Smooth muscle cell (in vitro differentiated cells): ENCODE measurements around the gene IL10. TPM values are rescaled to one million over a fixed set of nuclear protein-coding genes. Genes with fewer than 3 reads are reported as not detected.

Source experiments
- DNase-seq: peaks from one replicate; lab custom pipeline; 2025; ENCODE audit not compliant: unreplicated experiment; lab: John Stamatoyannopoulos, UW
- H2AFZ ChIP-seq: fragments of 200-600 bp; sonication (generic); 2 replicates; pipeline ENCODE4 v1.6.0; 2016; ENCODE audit warnings: antibody characterized with exemption, low read depth, mild to moderate bottlenecking
- H3F3A ChIP-seq: fragments of 200-600 bp; sonication (generic); 2 replicates; pipeline ENCODE4 v1.6.0; 2017; ENCODE audit warnings: antibody characterized with exemption, low read depth
- H3K27ac ChIP-seq: fragments of 200-600 bp; sonication (generic); 2 replicates; pipeline ENCODE4 v1.5.1; 2016; ENCODE audit warnings: low read depth, mild to moderate bottlenecking
- H3K27me3 ChIP-seq: fragments of 200-600 bp; sonication (generic); 2 replicates; pipeline ENCODE4 v1.6.1; 2016; ENCODE audit warnings: low read depth, mild to moderate bottlenecking
- H3K36me3 ChIP-seq: fragments of 200-600 bp; sonication (generic); 2 replicates; pipeline ENCODE4 v1.5.1; 2016; ENCODE audit warnings: low read depth
- H3K4me1 ChIP-seq: fragments of 200-600 bp; sonication (generic); 2 replicates; pipeline ENCODE4 v1.5.1; 2016; ENCODE audit warnings: low read depth
- H3K4me2 ChIP-seq: fragments of 200-600 bp; sonication (generic); 2 replicates; pipeline ENCODE4 v1.6.0; 2016; ENCODE audit warnings: mild to moderate bottlenecking
- H3K4me3 ChIP-seq: fragments of 200-600 bp; sonication (generic); 2 replicates; pipeline ENCODE4 v1.5.1; 2016; ENCODE audit warnings: mild to moderate bottlenecking
- H3K79me2 ChIP-seq: fragments of 200-600 bp; sonication (generic); 2 replicates; pipeline ENCODE4 v1.6.0; 2016; ENCODE audit warnings: low read depth, mild to moderate bottlenecking
- H3K9ac ChIP-seq: fragments of 200-600 bp; sonication (generic); 2 replicates; pipeline ENCODE4 v1.6.0; 2016; ENCODE audit warnings: low read depth
- H3K9me3 ChIP-seq: fragments of 200-600 bp; sonication (generic); replicated peaks from 2 replicates; pipeline ENCODE4 v1.5.1; 2016; ENCODE audit warnings: low read depth
- H4K20me1 ChIP-seq: fragments of 200-600 bp; sonication (generic); 2 replicates; pipeline ENCODE4 v1.6.0; 2016; ENCODE audit warnings: low read depth
- CTCF ChIP-seq: fragments of 200-600 bp; sonication (generic); IDR thresholded peaks from 2 replicates; pipeline ENCODE4 v1.5.1; 2017; ENCODE audit warnings: borderline replicate concordance, mild to moderate bottlenecking, antibody characterized with exemption; ENCODE audit not compliant: insufficient read depth, poor library complexity, severe bottlenecking
- WGBS: methylation state at CpG from one replicate; pipeline ENCODE4 v1.1.7; 2016; ENCODE audit warnings: low lambda C conversion rate; 5-methylcytosine and 5-hydroxymethylcytosine counted together
- polyA plus RNA-seq: library from polyadenylated mRNA; unstranded; fragments of >200 nt; fragmentation: Nextera tagmentation; extraction: Ambion mirVana; gene quantifications from 2 replicates; pipeline ENCODE4 v1.2.1, GENCODE V29; 2016
- total RNA-seq: library from RNA; depleted of rRNA; stranded (reverse); fragments of >200 nt; gene quantifications from 2 replicates; pipeline ENCODE4 v1.2.3, GENCODE V29; 2014

The IL10 gene
- total and polyA plus RNA-seq, 2 experiments from 2014 or later = 1.2 to 2.2 TPM

- Histone ChIP-seq H3K79me2 (peaks cover 98% of the 10 kb centered on the region), H3F3A (no peaks in the 10 kb centered on the region), H3K9ac (no peak overlapping the region), H3K9me3 (no peaks in the 10 kb centered on the region), H3K36me3 (no peaks in the 10 kb centered on the region), H3K4me3 (no peak overlapping the region), H3K4me1 (peaks cover 11% of the 10 kb centered on the region), H2AFZ (no peak overlapping the region), H3K27me3 (no peaks in the 10 kb centered on the region), H3K27ac (peak overlapping the region; percentile 50), H4K20me1 (peaks cover 100% of the 10 kb centered on the region), H3K4me2 (peak overlapping the region; percentile 50)
- TF ChIP-seq CTCF = no peak
- 62% methylated on average over 12 of the region's 12 CpGs for WGBS
- no peak for DNase-seq
Observed at GRCh38 chr1:206723805-206724472, 48.4 kb downstream of the IL10 start.

GRCh38 chr1:206723462-206723804 is 48.9 kb downstream of the IL10 start:
- Histone ChIP-seq H3K9ac (no peak overlapping the region), H2AFZ (no peak overlapping the region), H3K4me3 (no peak overlapping the region), H4K20me1 (peaks cover 100% of the 10 kb centered on the region), H3K4me2 (peak overlapping the region; percentile 50), H3K4me1 (peaks cover 11% of the 10 kb centered on the region), H3K27ac (peak overlapping the region; percentile 50), H3K79me2 (peaks cover 99% of the 10 kb centered on the region), H3K9me3 (no peaks in the 10 kb centered on the region), H3F3A (no peaks in the 10 kb centered on the region), H3K36me3 (no peaks in the 10 kb centered on the region), H3K27me3 (no peaks in the 10 kb centered on the region)
- DNase-seq = no peak
- WGBS = 78% methylated on average over 4 of the region's 4 CpGs
- no peak for TF ChIP-seq CTCF

GRCh38 chr1:206722751-206723461 is 49.4 kb downstream of the IL10 start:
- no peak overlapping the region for H3K4me2 ChIP-seq
- H4K20me1 ChIP-seq = peaks cover 100% of the 10 kb centered on the region

More at GRCh38 chr1:206722751-206723461, 49.4 kb downstream of the IL10 start:
- DNase-seq = no peak
- Histone ChIP-seq H3K36me3 (no peaks in the 10 kb centered on the region), H3K9ac (no peak overlapping the region), H3K79me2 (peaks cover 99% of the 10 kb centered on the region), H2AFZ (no peak overlapping the region), H3K4me3 (no peak overlapping the region), H3K27ac (no peak overlapping the region), H3K27me3 (no peaks in the 10 kb centered on the region), H3F3A (no peaks in the 10 kb centered on the region), H3K9me3 (no peaks in the 10 kb centered on the region), H3K4me1 (peaks cover 11% of the 10 kb centered on the region)
- TF ChIP-seq CTCF = no peak
- 92% methylated on average over 17 of the region's 17 CpGs for WGBS
